K562 (cell line): Measurements from ENCODE around the gene TNK2. TPM values are rescaled to one million over a fixed set of nuclear protein-coding genes. Genes with fewer than 3 reads are reported as not detected.

Experiments
- HNRNPH1 ChIP-seq: fragments of 200-400 bp; formaldehyde crosslinking; optimal IDR thresholded peaks from 2 replicates; pipeline ENCODE3; 2017; ENCODE audit warnings: low read depth, mild to moderate bottlenecking, low read length, moderate library complexity
- MAX ChIP-seq: sonication (generic); formaldehyde crosslinking; IDR thresholded peaks from 2 replicates; pipeline ENCODE4 v1.9.0; 2022; ENCODE audit warnings: mild to moderate bottlenecking, missing genetic modification reagents
- MEIS2 ChIP-seq: fragments of 450-650 bp; IDR thresholded peaks from 2 replicates; pipeline ENCODE4 v1.6.1; 2014; ENCODE audit warnings: mild to moderate bottlenecking; ENCODE audit not compliant: partially characterized antibody
- NFXL1 ChIP-seq: fragments of 450-650 bp; formaldehyde crosslinking; IDR thresholded peaks from 2 replicates; pipeline ENCODE4 v1.4.0; 2021; ENCODE audit warnings: mild to moderate bottlenecking
- SMARCA4 ChIP-seq: fragments of 450-650 bp; IDR thresholded peaks from 2 replicates; pipeline ENCODE4 v1.6.1; 2016
- SRSF7 ChIP-seq: fragments of 200-400 bp; formaldehyde crosslinking; optimal IDR thresholded peaks from 2 replicates; pipeline ENCODE3; 2017; ENCODE audit warnings: mild to moderate bottlenecking, low read depth, low read length
- ZNF212 ChIP-seq: fragments of 450-650 bp; formaldehyde crosslinking; IDR thresholded peaks from 2 replicates; pipeline ENCODE4 v1.4.0; 2020; ENCODE audit warnings: mild to moderate bottlenecking
- polyA plus RNA-seq, 8 experiments: library from polyadenylated mRNA; depleted of rRNA in 4 of 8; stranded (reverse) in 5 of 8; unstranded in 3 of 8; fragments of >200 nt; fragmentation: Nextera tagmentation in 2 of 8; fragmentation: Illumina TruSeq in 1 of 8; extraction: Ambion mirVana in 2 of 8; extraction: Trizol in 1 of 8; gene quantifications; 2 replicates each; pipeline versions ENCODE4 v1.2.1 to v1.2.3, GENCODE V29; 2011 to 2014; ENCODE audit warnings: inconsistent platforms in 1 of 8, missing spikeins in 1 of 8
- total RNA-seq, 7 experiments: library from RNA; depleted of rRNA in 6 of 7; stranded (reverse); fragments of >200 nt in 6 of 7; fragmentation: Illumina TruSeq in 2 of 7; extraction: Trizol in 2 of 7; gene quantifications; 2 replicates each; pipeline versions ENCODE4 v1.2.1 to v1.2.3, GENCODE V29; 2011 to 2021; ENCODE audit warnings: low replicate concordance in 1 of 7
- TF ChIP-seq, protein P1 (sequence below): fragments of 250-450 bp; sonication (Bioruptor Pico); IDR thresholded peaks from 2 replicates; pipeline ENCODE4 v1.5.0; 2021; ENCODE audit warnings: mild to moderate bottlenecking, borderline replicate concordance
- TF ChIP-seq, protein P2 (sequence below): fragments of 450-650 bp; IDR thresholded peaks from 2 replicates; pipeline ENCODE4 v1.6.1; 2017; ENCODE audit warnings: antibody characterized with exemption
- TF ChIP-seq, protein P3 (sequence below): sonication (generic); formaldehyde crosslinking; IDR thresholded peaks from 2 replicates; pipeline ENCODE4 v1.8.0; 2022; ENCODE audit warnings: mild to moderate bottlenecking, missing genetic modification reagents

The TNK2 gene
- total and polyA plus RNA-seq, 9 of the 15 experiments (the other 6 are each of a cell fraction or from before 2014, with no cell fraction given) = 0.03 to 33.8 (median 6.5) TPM

- TF ChIP-seq, protein P1, sequence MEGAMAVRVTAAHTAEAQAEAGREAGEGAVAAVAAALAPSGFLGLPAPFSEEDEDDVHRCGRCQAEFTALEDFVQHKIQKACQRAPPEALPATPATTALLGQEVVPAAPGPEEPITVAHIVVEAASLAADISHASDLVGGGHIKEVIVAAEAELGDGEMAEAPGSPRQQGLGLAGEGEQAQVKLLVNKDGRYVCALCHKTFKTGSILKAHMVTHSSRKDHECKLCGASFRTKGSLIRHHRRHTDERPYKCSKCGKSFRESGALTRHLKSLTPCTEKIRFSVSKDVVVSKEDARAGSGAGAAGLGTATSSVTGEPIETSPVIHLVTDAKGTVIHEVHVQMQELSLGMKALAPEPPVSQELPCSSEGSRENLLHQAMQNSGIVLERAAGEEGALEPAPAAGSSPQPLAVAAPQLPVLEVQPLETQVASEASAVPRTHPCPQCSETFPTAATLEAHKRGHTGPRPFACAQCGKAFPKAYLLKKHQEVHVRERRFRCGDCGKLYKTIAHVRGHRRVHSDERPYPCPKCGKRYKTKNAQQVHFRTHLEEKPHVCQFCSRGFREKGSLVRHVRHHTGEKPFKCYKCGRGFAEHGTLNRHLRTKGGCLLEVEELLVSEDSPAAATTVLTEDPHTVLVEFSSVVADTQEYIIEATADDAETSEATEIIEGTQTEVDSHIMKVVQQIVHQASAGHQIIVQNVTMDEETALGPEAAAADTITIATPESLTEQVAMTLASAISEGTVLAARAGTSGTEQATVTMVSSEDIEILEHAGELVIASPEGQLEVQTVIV = no peak
- TF ChIP-seq SRSF7 = no peak
- no peak for TF ChIP-seq MAX (CRISPR knock-in tag)
- no peak for TF ChIP-seq HNRNPH1
- TF ChIP-seq SMARCA4 = no peak
- TF ChIP-seq MEIS2 = no peak
- no peak for TF ChIP-seq NFXL1 (CRISPR knock-in tag)
- TF ChIP-seq, protein P2, sequence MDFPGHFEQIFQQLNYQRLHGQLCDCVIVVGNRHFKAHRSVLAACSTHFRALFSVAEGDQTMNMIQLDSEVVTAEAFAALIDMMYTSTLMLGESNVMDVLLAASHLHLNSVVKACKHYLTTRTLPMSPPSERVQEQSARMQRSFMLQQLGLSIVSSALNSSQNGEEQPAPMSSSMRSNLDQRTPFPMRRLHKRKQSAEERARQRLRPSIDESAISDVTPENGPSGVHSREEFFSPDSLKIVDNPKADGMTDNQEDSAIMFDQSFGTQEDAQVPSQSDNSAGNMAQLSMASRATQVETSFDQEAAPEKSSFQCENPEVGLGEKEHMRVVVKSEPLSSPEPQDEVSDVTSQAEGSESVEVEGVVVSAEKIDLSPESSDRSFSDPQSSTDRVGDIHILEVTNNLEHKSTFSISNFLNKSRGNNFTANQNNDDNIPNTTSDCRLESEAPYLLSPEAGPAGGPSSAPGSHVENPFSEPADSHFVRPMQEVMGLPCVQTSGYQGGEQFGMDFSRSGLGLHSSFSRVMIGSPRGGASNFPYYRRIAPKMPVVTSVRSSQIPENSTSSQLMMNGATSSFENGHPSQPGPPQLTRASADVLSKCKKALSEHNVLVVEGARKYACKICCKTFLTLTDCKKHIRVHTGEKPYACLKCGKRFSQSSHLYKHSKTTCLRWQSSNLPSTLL = no peak
- TF ChIP-seq, protein P3, sequence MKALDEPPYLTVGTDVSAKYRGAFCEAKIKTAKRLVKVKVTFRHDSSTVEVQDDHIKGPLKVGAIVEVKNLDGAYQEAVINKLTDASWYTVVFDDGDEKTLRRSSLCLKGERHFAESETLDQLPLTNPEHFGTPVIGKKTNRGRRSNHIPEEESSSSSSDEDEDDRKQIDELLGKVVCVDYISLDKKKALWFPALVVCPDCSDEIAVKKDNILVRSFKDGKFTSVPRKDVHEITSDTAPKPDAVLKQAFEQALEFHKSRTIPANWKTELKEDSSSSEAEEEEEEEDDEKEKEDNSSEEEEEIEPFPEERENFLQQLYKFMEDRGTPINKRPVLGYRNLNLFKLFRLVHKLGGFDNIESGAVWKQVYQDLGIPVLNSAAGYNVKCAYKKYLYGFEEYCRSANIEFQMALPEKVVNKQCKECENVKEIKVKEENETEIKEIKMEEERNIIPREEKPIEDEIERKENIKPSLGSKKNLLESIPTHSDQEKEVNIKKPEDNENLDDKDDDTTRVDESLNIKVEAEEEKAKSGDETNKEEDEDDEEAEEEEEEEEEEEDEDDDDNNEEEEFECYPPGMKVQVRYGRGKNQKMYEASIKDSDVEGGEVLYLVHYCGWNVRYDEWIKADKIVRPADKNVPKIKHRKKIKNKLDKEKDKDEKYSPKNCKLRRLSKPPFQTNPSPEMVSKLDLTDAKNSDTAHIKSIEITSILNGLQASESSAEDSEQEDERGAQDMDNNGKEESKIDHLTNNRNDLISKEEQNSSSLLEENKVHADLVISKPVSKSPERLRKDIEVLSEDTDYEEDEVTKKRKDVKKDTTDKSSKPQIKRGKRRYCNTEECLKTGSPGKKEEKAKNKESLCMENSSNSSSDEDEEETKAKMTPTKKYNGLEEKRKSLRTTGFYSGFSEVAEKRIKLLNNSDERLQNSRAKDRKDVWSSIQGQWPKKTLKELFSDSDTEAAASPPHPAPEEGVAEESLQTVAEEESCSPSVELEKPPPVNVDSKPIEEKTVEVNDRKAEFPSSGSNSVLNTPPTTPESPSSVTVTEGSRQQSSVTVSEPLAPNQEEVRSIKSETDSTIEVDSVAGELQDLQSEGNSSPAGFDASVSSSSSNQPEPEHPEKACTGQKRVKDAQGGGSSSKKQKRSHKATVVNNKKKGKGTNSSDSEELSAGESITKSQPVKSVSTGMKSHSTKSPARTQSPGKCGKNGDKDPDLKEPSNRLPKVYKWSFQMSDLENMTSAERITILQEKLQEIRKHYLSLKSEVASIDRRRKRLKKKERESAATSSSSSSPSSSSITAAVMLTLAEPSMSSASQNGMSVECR (CRISPR knock-in tag) = no peak
- no peak for TF ChIP-seq ZNF212 (CRISPR knock-in tag)
Observed at GRCh38 chr3:195880037-195880431, 28.3 kb downstream of the TNK2 start (continued).
